ENCODE data around the gene HIVEP2. TPM values are rescaled to one million over a fixed set of nuclear protein-coding genes. Genes with fewer than 3 reads are reported as not detected.

Gene HIVEP2
- total and polyA plus RNA-seq, 8 donors: 0.58 to 14.3 (median 4.8) TPM

DNA sequence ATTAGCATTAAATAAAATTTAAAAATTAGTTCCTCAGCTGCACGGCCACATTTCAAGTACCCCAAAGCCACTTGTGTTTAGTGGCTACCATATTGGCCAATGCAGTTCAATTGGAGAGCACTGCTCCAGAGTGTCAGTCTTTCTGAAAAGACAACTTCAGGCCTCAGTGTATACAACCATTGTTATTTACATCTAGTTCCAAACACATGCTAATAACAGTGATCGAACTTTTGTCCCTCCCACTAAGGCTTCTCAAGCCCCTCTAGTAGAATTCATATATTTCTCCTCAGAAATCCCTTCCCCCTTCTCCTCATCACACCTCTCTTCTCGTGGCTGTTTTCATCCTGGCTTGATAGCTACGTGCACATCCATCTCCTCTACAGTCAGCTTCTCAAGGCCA is 32.9 kb downstream of the HIVEP2 start:
- DNase-seq: no peak
- no peaks in the 10 kb centered on the region for H3K9me3 ChIP-seq
- H3K27ac ChIP-seq: no peak overlapping the region
- H3K4me3 ChIP-seq: no peak overlapping the region
- H3K36me3 ChIP-seq: no peaks in the 10 kb centered on the region
- no peak for TF ChIP-seq EP300 (IDR thresholded peaks at IDR 0.05)
- no peak for TF ChIP-seq POLR2A (IDR thresholded peaks at IDR 0.05)
- TF ChIP-seq POLR2AphosphoS5 (IDR thresholded peaks at IDR 0.05): no peak
- TF ChIP-seq, protein P1, sequence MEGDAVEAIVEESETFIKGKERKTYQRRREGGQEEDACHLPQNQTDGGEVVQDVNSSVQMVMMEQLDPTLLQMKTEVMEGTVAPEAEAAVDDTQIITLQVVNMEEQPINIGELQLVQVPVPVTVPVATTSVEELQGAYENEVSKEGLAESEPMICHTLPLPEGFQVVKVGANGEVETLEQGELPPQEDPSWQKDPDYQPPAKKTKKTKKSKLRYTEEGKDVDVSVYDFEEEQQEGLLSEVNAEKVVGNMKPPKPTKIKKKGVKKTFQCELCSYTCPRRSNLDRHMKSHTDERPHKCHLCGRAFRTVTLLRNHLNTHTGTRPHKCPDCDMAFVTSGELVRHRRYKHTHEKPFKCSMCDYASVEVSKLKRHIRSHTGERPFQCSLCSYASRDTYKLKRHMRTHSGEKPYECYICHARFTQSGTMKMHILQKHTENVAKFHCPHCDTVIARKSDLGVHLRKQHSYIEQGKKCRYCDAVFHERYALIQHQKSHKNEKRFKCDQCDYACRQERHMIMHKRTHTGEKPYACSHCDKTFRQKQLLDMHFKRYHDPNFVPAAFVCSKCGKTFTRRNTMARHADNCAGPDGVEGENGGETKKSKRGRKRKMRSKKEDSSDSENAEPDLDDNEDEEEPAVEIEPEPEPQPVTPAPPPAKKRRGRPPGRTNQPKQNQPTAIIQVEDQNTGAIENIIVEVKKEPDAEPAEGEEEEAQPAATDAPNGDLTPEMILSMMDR (IDR thresholded peaks at IDR 0.05): no peak
- intact Hi-C loops (cut with DNase I; ENCODE audit: low total_unique reads): no loop called here
- H3K27me3 ChIP-seq: no peaks in the 10 kb centered on the region
- H3K4me1 ChIP-seq: no peaks in the 10 kb centered on the region
- WGBS, 5 donors: 90 to 95% (median 95%) methylated on average over 4 of the region's 4 CpGs

GRCh38 chr6:142911430-142911829 is 33.5 kb downstream of the HIVEP2 start:
- Histone ChIP-seq H3K36me3 (no peaks in the 10 kb centered on the region), H3K4me1 (no peaks in the 10 kb centered on the region), H3K27ac (no peak overlapping the region), H3K4me3 (no peak overlapping the region), H3K9me3 (no peaks in the 10 kb centered on the region), H3K27me3 (no peaks in the 10 kb centered on the region)
- intact Hi-C loops (cut with DNase I; ENCODE audit: low total_unique reads): no loop called here
- WGBS, 5 donors: 82 to 95% (median 88%) methylated on average over 2 of the region's 2 CpGs
- DNase-seq: no peak
- TF ChIP-seq POLR2A (IDR thresholded peaks at IDR 0.05): no peak
- TF ChIP-seq, protein P1 (IDR thresholded peaks at IDR 0.05): no peak
- TF ChIP-seq POLR2AphosphoS5 (IDR thresholded peaks at IDR 0.05): no peak
- no peak for TF ChIP-seq EP300 (IDR thresholded peaks at IDR 0.05)

- DNase-seq: no peak
- Histone ChIP-seq H3K36me3 (no peaks in the 10 kb centered on the region), H3K4me1 (no peaks in the 10 kb centered on the region), H3K9me3 (no peaks in the 10 kb centered on the region), H3K4me3 (no peak overlapping the region), H3K27me3 (no peaks in the 10 kb centered on the region), H3K27ac (no peak overlapping the region)
- intact Hi-C loops (cut with DNase I; ENCODE audit: low total_unique reads): no loop called here
- TF ChIP-seq EP300 (IDR thresholded peaks at IDR 0.05): no peak
- TF ChIP-seq, protein P1 (IDR thresholded peaks at IDR 0.05): no peak
- TF ChIP-seq POLR2A (IDR thresholded peaks at IDR 0.05): no peak
- TF ChIP-seq POLR2AphosphoS5 (IDR thresholded peaks at IDR 0.05): no peak
Measured at GRCh38 chr6:142909686-142910085, 35.3 kb downstream of the HIVEP2 start.

DNA sequence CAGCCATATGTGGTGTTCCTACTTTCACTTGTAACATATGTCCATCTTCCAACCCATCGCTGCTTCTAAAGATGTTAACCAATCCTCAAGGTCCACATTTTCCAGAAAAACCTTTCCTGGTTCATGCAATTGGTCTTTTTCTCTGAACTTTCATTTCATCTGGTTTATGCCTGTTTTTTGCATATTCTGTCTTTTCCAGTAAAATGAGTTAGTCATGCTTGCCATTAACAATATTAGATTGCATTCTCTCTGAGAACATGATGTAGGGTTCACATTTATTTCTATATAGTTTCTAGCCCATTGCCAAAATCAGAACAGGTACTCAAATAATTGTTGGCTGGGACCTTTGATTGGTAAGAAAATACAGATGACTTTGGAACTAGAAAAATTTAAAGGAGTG is 36.7 kb downstream of the HIVEP2 start:
- TF ChIP-seq POLR2A (IDR thresholded peaks at IDR 0.05) (no peak), POLR2AphosphoS5 (IDR thresholded peaks at IDR 0.05) (no peak), EP300 (IDR thresholded peaks at IDR 0.05) (no peak)
- TF ChIP-seq, protein P1 (IDR thresholded peaks at IDR 0.05): no peak
- Histone ChIP-seq H3K4me1 (peaks cover 0 to 3% (median under 1%) of the 10 kb centered on the region in 4 donors), H3K27me3 (no peaks in the 10 kb centered on the region), H3K9me3 (no peaks in the 10 kb centered on the region), H3K36me3 (no peaks in the 10 kb centered on the region), H3K27ac (no peak overlapping the region), H3K4me3 (no peak overlapping the region)
- no peak for DNase-seq
- 90 to 100% (median 99%) methylated on average over 1 of the region's 1 CpG for WGBS, 5 donors
- intact Hi-C loops (cut with DNase I; ENCODE audit: low total_unique reads): no loop called here

Data from stomach (tissue), 9 donors.